ENCODE measurements around the gene OLFM4. TPM values are rescaled to one million over a fixed set of nuclear protein-coding genes. Genes with fewer than 3 reads are reported as not detected.

Gene OLFM4
- polyA plus RNA-seq, 3 donors = not detected

DNA sequence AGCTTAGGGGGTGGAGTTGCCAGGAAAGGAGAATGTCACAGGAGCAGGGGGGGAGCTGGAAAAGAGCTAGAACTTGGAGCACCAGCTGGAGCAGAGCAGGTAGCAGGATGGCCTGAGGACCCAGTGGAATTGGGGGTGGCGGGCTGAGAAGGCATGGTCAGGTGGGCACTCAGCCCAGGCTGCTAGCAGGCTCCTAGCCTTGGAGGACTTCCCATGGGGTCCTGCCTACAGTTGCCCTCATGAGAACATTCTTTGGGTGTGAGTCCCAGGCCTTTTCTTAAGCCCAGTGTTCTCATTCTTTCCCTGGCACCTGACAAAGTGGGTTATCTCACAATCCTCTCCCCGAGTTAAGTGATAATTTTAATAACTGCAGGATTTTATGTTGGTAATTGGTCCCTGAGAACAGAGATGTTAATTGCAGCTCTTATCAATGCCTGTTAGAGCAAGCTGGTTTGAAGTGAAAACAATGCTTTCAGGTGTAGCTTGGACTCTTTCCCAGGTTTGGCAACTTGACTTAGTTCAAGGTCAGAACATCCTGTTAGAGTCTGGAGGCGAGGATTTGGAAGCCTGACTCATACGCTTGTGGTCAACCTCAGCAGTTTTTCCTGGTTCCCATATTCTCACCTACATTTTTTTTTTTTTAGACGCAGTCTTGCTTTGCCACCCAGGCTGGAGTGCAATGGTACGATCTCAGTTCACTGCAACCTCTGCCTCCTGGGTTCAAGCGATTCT lies 18.1 kb upstream of the OLFM4 start:
- Histone ChIP-seq H3K27me3 (ENCODE audit: control insufficient read depth in 2 of 2, insufficient read depth in 2 of 2, low read length in 2 of 2) (no peaks in the 10 kb centered on the region), H3K4me1 (ENCODE audit: control insufficient read depth in 1 of 2, insufficient read depth in 2 of 2, low read length in 2 of 2) (no peaks in the 10 kb centered on the region), H3K9ac (ENCODE audit: insufficient read depth, low read length, poor library complexity, severe bottlenecking) (no peak overlapping the region), H3K4me3 (replicated peaks in 1 of 3; ENCODE audit: low read depth in 2 of 3, low read length in 3 of 3) (no peak overlapping the region), H4K20me1 (ENCODE audit: insufficient read depth, low read length) (no peaks in the 10 kb centered on the region), H3K4me2 (replicated peaks; ENCODE audit: extremely low read depth, low read length, poor library complexity, severe bottlenecking) (no peak overlapping the region), H3K36me3 (replicated peaks in 1 of 2; ENCODE audit: control insufficient read depth in 1 of 2, insufficient read depth in 2 of 2, low read length in 2 of 2) (no peaks in the 10 kb centered on the region), H3K27ac (ENCODE audit: low read depth in 1 of 2, low read length in 2 of 2) (no peak overlapping the region), H3K79me2 (ENCODE audit: insufficient read depth, low read length) (no peaks in the 10 kb centered on the region), H2AFZ (ENCODE audit: insufficient read depth, low read depth, low read length, poor library complexity, severe bottlenecking) (no peak overlapping the region), H3K9me3 (replicated peaks in 1 of 2; ENCODE audit: control insufficient read depth in 1 of 2, insufficient read depth in 1 of 2, low read length in 2 of 2) (no peaks in the 10 kb centered on the region)
- no peaks in the 10 kb centered on the region for H3K36me3 Mint-ChIP-seq
- H3K4me3 Mint-ChIP-seq = no peak overlapping the region
- peaks cover 0 to 3% (median 0%) of the 10 kb centered on the region in 7 donors for H3K9me3 Mint-ChIP-seq
- H3K27ac Mint-ChIP-seq = no peak overlapping the region
- TF ChIP-seq CTCF (IDR thresholded peaks at IDR 0.05) = no peak
- DNase-seq = no peak
- H3K4me1 Mint-ChIP-seq = peaks cover 5% of the 10 kb centered on the region
- intact Hi-C loops (cut with micrococcal nuclease) = no loop called here
- peaks cover 0 to 14% (median 3%) of the 10 kb centered on the region in 3 donors for H3K27me3 Mint-ChIP-seq (ENCODE audit: low read depth in 3 of 3)
- 52% methylated on average over 6 of the region's 7 CpGs for WGBS (ENCODE audit: insufficient coverage)

DNA sequence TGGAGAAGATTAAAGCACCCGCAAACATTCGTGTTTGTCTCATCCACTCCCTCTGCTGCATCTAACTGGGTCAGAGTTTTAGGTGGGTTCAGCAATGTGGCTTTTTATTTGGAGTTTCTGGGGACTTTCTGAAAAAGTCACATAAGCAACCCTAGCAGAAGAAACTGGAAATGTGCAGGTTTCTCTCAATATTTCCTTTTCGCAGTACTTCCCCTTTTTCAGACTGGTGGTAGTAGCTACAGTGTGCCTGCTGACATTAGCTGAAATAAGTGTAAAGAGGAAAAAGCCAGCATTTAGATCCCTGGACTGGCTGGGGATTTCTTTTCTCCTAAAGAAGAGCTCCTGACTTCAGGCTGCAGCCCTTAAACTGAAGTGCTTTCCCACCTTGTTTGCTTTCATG lies 15.9 kb upstream of the OLFM4 start:
- H3K27ac Mint-ChIP-seq = no peak overlapping the region
- H3K4me1 Mint-ChIP-seq = peaks cover 8% of the 10 kb centered on the region
- peak in 1 of 3 donors; percentile 12 for DNase-seq
- H3K9me3 ChIP-seq (replicated peaks in 1 of 2; ENCODE audit: control insufficient read depth in 1 of 2, insufficient read depth in 1 of 2, low read length in 2 of 2) = no peaks in the 10 kb centered on the region
- H3K4me1 ChIP-seq (ENCODE audit: control insufficient read depth in 1 of 2, insufficient read depth in 2 of 2, low read length in 2 of 2) = peaks cover 0 to 3% of the 10 kb centered on the region in 2 donors
- no peaks in the 10 kb centered on the region for H3K79me2 ChIP-seq (ENCODE audit: insufficient read depth, low read length)
- no peak overlapping the region for H3K9ac ChIP-seq (ENCODE audit: insufficient read depth, low read length, poor library complexity, severe bottlenecking)
- WGBS (ENCODE audit: insufficient coverage) = no CpG with 5 or more reads among the region's 3 CpGs
- no peak overlapping the region for H2AFZ ChIP-seq (ENCODE audit: insufficient read depth, low read depth, low read length, poor library complexity, severe bottlenecking)
- no peak overlapping the region for H3K4me3 Mint-ChIP-seq
- no peak for TF ChIP-seq CTCF (IDR thresholded peaks at IDR 0.05)
- intact Hi-C loops (cut with micrococcal nuclease) = no loop called here
- no peaks in the 10 kb centered on the region for H3K27me3 ChIP-seq (ENCODE audit: control insufficient read depth in 2 of 2, insufficient read depth in 2 of 2, low read length in 2 of 2)
- H3K36me3 ChIP-seq (replicated peaks in 1 of 2; ENCODE audit: control insufficient read depth in 1 of 2, insufficient read depth in 2 of 2, low read length in 2 of 2) = no peaks in the 10 kb centered on the region
- peaks cover 0 to 10% (median 4%) of the 10 kb centered on the region in 3 donors for H3K27me3 Mint-ChIP-seq (ENCODE audit: low read depth in 3 of 3)
- H4K20me1 ChIP-seq (ENCODE audit: insufficient read depth, low read length) = no peaks in the 10 kb centered on the region
- peaks cover 0 to 2% (median 0%) of the 10 kb centered on the region in 7 donors for H3K9me3 Mint-ChIP-seq
- H3K27ac ChIP-seq (ENCODE audit: low read depth in 1 of 2, low read length in 2 of 2) = no peak overlapping the region
- peak overlapping the region; percentile 12 for H3K4me2 ChIP-seq (replicated peaks; ENCODE audit: extremely low read depth, low read length, poor library complexity, severe bottlenecking)
- H3K36me3 Mint-ChIP-seq = no peaks in the 10 kb centered on the region
- no peak overlapping the region for H3K4me3 ChIP-seq (replicated peaks in 1 of 3; ENCODE audit: low read depth in 2 of 3, low read length in 3 of 3)
